KG1 (cell line): ENCODE results near the gene INCA1.
"Not testable (repeated sequence)": the region's sequence is repeated elsewhere in the genome, so short reads cannot be mapped to it uniquely, and the experiment has no call there.

Experiments
- DNase-seq: peaks from one replicate; lab custom pipeline; 2025; lab: John Stamatoyannopoulos, UW

INCA1 gene

DNA sequence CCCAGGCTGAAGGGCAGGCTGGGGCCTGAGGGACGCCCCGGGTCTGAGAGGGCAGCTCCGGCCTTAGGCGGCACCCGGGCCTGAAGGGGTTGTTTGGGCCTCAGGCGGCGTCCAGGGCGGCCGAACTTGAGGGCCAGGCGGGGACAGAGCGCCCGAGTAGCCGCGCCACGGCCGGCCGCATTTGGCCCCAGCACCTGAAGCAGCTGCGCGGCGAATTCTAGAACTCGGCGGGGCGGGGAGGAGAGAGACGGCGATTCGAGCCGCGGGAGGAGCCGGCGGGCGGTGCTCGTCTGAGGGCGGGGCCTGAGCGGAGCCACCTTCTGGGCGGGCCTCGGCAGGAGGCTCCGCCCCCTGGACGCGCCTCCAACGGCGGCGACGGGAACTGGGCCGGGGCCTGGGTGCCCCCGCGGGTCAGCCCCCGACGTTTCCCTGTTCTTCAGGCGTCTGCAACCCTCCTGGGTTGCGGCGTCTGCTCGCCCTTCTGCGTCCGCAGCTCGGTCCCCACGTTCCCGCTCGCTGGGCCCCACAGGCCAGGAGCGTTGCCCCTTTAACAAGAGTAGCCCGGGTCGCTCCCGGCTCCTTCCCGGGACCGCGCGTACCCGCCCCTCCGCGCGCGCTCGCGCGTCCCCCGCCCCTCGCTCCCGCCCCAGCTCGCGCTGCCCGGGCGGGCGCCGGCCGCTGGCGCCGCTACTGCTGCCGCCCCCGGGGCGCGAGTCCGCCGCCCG lies at the start of gene INCA1, which contains the start of gene KIF1C:
TSS of gene INCA1 (minus strand) at position 221 of the 725 bp plus-strand sequence. CDS start 3,085 bp downstream, outside the sequence.
TSS of gene KIF1C (plus strand) at position 649 of the 725 bp plus-strand sequence. CDS start 2,297 bp downstream, outside the sequence.
- DNase-seq, result peak; percentile 28

DNA sequence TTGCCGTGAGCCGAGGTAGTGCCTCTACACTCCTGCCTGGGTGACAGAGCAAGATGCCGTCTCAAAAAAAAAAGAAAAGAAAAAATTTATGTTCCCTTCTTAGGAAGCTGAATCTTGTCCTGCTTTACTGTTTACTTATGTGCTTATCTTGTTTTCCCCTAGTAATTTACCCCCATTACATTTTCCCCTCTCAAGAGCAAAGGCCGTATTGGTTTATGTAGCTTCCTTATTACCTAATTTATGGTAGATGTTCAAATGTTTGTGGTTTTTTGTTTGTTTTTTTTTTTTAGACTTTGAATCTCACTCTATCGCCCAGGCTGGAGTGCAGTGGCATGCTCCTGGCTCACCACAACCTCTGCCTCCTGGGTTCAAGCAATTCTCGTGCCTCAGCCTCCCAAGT lies 48.2 kb upstream of the INCA1 start:
- DNase-seq, result no peak

GRCh38 chr17:5044630-5045029 lies 47.3 kb upstream of the INCA1 start:
- DNase-seq, result no peak

DNA sequence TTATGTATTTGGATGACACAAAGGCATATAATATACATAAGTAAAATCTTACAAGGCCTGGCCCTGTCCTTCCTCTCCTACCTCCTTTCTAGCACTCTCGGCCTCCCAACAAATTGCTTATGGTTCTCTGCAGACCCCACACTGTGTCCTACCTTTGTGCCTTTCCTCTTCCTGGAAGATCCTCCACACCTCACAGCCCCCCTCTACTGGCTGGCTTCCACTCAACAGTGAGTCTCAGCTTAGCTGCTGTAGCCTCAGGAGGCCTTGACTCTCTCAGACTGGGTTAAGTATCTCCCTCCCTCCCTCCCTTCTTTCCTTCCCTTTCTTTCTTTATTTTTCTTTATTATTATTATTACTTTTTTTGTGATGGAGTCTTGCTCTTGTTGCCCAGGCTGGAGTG lies 46.2 kb upstream of the INCA1 start:
- no peak for DNase-seq

- DNase-seq, result no peak
Observed at GRCh38 chr17:5042157-5043022, 45.1 kb upstream of the INCA1 start.

DNA sequence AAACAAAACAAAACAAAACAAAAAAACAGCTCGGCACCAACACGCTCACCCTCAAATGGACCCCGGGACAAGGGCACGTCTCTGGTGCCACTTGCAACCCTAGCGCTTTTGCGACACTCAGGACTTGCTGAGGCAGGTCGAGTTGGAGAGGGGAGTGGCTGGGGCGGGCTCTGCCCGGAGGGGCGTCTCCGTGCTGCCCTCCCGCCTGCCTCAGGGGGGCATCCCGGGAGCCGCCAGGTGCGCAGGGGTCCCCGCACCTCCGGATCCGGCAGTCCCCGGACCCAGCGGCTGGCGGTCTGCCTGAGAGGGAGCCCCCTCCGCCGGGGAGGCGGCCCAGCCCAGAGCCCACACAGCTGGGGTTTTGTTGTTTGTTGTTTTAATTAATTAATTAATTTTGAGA lies 38.0 kb upstream of the INCA1 start, which contains the start of gene SLC52A1:
TSS of gene SLC52A1 (minus strand) at position 112 of the 400 bp plus-strand sequence. CDS start 820 bp downstream, outside the sequence.
- no peak for DNase-seq

GRCh38 chr17:5034651-5035050 lies 37.3 kb upstream of the INCA1 start:
- no peak for DNase-seq

DNA sequence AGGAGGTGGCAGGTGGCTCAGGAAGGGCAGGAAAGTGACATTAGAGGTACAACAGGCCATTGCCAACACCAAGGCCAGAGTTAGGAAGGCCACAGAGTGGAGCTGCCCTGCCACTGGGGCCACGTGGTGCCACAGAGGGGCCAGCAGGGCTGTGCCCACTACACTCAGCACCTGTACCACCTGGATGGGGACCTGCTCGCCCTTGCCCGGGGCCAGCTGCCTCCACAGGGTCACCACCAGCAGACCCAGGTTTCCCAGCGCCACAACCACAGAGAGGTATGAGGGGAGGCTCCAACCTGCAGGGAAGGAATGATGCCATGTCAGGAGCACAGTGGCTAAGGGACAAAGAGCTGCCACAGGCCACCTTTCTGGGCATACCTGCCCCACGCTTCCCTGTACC lies 36.7 kb upstream of the INCA1 start:
- DNase-seq, result no peak

DNA sequence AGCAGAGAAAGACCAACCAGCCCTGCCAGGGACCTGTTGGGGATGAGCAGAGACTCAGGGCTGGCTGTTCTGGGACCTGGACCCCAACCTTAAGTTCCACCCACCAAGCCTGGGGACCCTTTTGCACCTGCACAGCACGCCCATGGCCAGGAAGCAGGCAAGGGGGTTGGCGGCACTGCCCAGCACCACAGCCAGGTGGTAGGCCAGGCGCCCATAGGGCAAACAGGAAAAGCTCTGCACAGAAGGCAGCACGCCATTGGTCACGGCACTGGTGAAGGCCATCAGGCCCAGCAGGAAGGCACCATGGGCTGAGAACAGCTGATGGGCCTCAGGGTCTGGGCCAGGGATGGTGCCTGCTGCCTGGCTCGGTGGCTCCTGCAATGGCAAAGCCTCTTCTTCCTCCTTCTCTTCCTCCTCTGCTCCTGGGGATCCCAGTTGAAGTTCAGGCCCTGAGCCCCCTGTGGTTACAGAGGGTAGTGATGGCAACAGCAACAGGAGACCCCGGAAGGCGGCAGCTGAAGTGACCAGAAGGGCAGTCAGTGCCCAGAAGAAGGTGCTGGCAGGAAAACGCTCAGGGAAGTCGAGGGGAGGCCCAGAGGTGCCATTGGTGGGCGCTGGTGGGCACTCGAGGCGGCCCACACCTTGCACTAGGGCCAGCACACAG lies 36.2 kb upstream of the INCA1 start:
- DNase-seq, result no peak

- no peak for DNase-seq
Observed at GRCh38 chr17:5032865-5033264, 35.5 kb upstream of the INCA1 start.

DNA sequence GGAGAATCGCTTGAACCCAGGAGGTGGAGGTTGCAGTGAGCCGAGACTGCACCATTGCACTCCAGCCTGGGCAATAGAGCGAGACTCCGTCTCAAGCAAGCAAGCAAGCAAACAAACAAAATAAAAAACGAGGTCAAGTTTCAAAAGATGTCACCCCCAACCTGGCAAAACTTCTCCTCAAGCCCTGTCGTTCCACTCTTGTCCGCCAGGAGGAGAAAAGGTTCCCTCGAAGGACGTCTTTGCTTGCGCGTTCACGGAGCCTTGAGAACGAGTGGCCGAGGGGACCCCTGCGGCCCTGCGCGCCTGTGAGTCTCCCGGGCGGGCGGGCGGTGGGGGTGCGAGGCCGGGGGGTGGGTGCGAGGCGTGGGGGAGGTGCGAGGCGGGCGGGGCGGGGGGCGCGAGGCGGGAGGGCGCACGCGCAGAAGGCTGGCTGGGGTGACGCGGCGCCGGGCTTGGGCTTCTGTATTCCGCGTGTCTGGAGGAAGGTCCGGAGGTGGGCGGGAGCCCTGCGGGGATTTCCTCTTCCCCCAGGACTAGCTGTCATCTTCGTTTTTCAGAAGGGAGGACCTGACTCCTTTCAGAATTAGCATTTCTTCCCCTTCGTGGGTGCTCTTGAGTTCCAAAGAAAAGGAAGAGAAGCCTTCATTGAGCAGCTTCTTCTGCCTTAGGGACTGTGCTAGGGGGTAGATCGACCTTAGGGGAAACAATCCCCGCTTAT lies 34.2 kb upstream of the INCA1 start:
- peak; percentile 30 for DNase-seq

- not testable (repeated sequence) for DNase-seq
Observed at GRCh38 chr17:5030168-5030567, 32.8 kb upstream of the INCA1 start.

DNA sequence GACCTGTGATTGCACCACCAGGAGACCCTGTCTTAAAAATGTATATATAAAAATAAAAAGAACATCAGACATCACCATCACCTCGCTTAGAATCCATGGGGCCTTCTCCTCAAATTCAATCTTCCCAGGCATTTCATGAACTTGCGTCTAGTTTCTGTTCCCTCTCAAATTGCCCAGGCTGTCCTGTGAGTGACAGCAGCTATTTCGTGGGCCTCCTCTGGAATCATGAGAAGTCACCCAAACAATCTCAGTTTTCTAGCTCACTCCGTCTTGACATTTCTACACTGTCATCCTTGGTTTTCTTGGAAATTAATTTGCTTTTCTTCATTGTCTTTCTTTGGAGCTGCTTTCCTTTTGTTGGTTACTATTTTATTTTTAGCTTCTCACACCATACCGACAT lies 30.6 kb upstream of the INCA1 start:
- DNase-seq, result no peak

DNA sequence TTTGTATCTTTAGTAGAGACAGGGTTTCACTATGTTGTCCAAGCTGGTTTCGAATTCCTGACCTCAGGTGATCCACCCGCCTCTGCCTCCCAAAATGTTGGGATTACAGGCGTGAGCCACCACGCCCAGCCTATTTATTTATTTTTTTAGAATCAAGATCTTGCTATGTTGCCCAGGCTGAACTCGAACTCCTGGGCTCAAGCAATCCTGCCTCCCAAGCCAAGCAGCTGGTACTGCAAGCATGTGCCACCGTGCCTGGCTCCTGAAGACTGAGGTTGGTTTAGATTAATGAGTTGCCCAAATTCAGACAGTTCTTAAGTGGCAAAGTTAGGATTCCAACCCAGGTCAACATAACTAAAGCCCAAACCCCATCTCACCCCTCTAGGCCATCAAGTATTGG lies 30.0 kb upstream of the INCA1 start:
- no peak for DNase-seq

GRCh38 chr17:5024604-5025003 lies 27.3 kb upstream of the INCA1 start:
- no peak for DNase-seq

GRCh38 chr17:5023588-5024147 lies 26.3 kb upstream of the INCA1 start:
- DNase-seq, result no peak

DNA sequence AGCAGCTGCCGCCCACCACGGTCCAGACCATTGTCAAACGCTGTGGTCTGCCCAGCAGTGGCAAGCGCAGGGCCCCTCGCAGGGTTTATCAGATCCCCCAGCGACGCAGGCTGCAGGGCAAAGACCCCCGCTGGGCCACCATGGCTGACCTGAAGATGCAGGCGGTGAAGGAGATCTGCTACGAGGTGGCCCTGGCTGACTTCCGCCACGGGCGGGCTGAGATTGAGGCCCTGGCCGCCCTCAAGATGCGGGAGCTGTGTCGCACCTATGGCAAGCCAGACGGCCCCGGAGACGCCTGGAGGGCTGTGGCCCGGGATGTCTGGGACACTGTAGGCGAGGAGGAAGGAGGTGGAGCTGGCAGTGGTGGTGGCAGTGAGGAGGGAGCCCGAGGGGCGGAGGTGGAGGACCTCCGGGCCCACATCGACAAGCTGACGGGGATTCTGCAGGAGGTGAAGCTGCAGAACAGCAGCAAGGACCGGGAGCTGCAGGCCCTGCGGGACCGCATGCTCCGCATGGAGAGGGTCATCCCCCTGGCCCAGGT lies 24.9 kb upstream of the INCA1 start:
- DNase-seq, result no peak

DNA sequence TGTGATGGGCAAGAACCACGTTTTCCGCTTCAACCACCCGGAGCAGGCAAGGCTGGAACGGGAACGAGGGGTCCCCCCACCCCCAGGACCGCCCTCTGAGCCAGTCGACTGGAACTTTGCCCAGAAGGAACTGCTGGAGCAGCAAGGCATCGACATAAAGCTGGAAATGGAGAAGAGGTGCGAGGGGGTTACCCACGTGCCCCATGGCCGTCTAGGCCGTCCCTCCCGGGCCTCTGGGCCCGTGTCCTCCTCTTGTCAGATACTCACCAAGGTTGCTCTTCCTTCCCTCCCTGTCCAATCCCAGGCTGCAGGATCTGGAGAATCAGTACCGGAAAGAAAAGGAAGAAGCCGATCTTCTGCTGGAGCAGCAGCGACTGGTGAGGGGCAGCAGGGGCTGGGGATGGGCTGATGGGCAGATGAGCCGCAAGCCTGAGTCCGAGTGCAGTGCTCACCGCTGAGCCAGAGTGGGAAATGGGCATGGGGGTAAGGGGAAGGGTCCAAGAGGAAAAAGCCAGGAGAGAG lies 23.2 kb upstream of the INCA1 start:
- no peak for DNase-seq

- DNase-seq, result no peak
Observed at GRCh38 chr17:5019475-5019956, 22.2 kb upstream of the INCA1 start.

DNA sequence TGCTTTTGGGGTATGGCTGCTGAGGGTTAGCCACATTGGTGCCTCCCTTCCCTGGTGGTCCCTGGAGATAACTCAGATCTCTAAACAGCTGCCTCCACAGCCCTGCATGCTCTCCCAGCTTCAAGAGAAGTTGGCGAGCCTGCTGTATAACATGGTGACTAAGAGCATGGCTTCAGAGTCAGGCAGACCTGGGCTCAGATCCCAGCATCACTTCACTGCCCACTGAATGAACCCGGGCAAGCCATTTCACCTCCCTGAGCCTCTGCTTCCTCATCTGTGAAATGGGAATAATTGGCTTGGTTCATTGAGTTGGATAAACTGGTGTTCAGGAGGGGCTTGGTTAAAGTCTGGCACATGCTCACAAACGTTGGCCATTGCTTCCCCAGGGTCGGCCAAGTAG lies 17.0 kb upstream of the INCA1 start:
- no peak for DNase-seq

DNA sequence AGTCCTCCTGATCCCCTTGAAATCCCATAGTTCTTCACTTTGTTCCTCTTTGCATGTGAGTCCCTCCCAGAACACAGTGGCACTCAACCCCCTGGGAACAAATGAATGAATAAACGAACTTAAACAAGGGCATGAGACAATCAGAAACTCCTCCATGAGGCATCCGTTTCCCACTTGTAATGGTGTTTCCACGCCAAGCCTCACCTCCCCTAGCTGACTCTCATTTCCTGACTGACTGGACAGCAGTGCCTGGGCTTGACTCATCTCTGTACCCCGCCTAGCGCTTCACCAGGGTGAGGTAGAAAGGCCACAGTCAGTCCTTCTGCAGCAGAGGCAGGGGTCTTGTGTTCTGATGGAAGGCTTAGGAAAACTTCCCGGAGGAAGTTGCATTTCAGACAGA lies 14.6 kb upstream of the INCA1 start:
- no peak for DNase-seq
